HEK293 (cell line): ENCODE measurements around the gene TIAM1.

Source experiments
- KLF10 ChIP-seq: fragments of 450-650 bp; IDR thresholded peaks from 2 replicates; pipeline ENCODE4 v1.5.1; 2018; ENCODE audit warnings: missing biosample characterization, mild to moderate bottlenecking, missing genetic modification characterization
- KLF7 ChIP-seq: fragments of 450-650 bp; formaldehyde crosslinking; IDR thresholded peaks from 2 replicates; pipeline ENCODE4 v1.5.1; 2016; ENCODE audit warnings: missing biosample characterization, missing genetic modification characterization, borderline replicate concordance
- TF ChIP-seq, protein P1 (sequence below): fragments of 450-650 bp; formaldehyde crosslinking; IDR thresholded peaks from 2 replicates; pipeline ENCODE4 v1.5.1; 2016; ENCODE audit warnings: missing biosample characterization, missing genetic modification characterization
- TF ChIP-seq, protein P2 (sequence below): fragments of 450-650 bp; formaldehyde crosslinking; optimal IDR thresholded peaks from 2 replicates; pipeline ENCODE3; 2016; ENCODE audit warnings: missing biosample characterization, mild to moderate bottlenecking, missing genetic modification characterization
- TF ChIP-seq, protein P3 (sequence below): fragments of 450-650 bp; formaldehyde crosslinking; IDR thresholded peaks from 2 replicates; pipeline ENCODE4 v1.5.1; 2016; ENCODE audit warnings: missing biosample characterization, missing genetic modification characterization, low read depth

GRCh38 chr21:31364253-31364945 is 20.3 kb upstream of the TIAM1 start:
- TF ChIP-seq, protein P1, sequence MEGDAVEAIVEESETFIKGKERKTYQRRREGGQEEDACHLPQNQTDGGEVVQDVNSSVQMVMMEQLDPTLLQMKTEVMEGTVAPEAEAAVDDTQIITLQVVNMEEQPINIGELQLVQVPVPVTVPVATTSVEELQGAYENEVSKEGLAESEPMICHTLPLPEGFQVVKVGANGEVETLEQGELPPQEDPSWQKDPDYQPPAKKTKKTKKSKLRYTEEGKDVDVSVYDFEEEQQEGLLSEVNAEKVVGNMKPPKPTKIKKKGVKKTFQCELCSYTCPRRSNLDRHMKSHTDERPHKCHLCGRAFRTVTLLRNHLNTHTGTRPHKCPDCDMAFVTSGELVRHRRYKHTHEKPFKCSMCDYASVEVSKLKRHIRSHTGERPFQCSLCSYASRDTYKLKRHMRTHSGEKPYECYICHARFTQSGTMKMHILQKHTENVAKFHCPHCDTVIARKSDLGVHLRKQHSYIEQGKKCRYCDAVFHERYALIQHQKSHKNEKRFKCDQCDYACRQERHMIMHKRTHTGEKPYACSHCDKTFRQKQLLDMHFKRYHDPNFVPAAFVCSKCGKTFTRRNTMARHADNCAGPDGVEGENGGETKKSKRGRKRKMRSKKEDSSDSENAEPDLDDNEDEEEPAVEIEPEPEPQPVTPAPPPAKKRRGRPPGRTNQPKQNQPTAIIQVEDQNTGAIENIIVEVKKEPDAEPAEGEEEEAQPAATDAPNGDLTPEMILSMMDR (tag by site-specific recombination) = no peak
- TF ChIP-seq, protein P2, sequence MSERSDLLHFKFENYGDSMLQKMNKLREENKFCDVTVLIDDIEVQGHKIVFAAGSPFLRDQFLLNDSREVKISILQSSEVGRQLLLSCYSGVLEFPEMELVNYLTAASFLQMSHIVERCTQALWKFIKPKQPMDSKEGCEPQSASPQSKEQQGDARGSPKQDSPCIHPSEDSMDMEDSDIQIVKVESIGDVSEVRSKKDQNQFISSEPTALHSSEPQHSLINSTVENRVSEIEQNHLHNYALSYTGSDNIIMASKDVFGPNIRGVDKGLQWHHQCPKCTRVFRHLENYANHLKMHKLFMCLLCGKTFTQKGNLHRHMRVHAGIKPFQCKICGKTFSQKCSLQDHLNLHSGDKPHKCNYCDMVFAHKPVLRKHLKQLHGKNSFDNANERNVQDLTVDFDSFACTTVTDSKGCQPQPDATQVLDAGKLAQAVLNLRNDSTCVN (tag by site-specific recombination) = no peak
- TF ChIP-seq KLF10 (no peak), KLF7 (tag by site-specific recombination) (no peak)
- TF ChIP-seq, protein P3, sequence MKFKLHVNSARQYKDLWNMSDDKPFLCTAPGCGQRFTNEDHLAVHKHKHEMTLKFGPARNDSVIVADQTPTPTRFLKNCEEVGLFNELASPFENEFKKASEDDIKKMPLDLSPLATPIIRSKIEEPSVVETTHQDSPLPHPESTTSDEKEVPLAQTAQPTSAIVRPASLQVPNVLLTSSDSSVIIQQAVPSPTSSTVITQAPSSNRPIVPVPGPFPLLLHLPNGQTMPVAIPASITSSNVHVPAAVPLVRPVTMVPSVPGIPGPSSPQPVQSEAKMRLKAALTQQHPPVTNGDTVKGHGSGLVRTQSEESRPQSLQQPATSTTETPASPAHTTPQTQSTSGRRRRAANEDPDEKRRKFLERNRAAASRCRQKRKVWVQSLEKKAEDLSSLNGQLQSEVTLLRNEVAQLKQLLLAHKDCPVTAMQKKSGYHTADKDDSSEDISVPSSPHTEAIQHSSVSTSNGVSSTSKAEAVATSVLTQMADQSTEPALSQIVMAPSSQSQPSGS (tag by site-specific recombination) = no peak
